ENCODE data around the gene EXTL2. TPM values are rescaled to one million over a fixed set of nuclear protein-coding genes. Genes with fewer than 3 reads are reported as not detected.
"Not testable (repeated sequence)": the region's sequence is repeated elsewhere in the genome, so short reads cannot be mapped to it uniquely, and the experiment has no call there.

EXTL2 gene
- polyA plus RNA-seq, 1 donor (not counting 4 experiments of a cell fraction or from before 2014, with no cell fraction given) = 20.2 TPM

- H2AFZ ChIP-seq (ENCODE audit: control insufficient read depth, low read length) = no peak overlapping the region
- no peaks in the 10 kb centered on the region for H3K79me2 ChIP-seq (ENCODE audit: control insufficient read depth, insufficient read depth, low read length)
- dilution Hi-C loops (cut with MboI; ENCODE audit: extremely low pct_ligation_motif_present, low sequenced_read_pairs) = no loop called here
- TF ChIP-seq EZH2 (IDR thresholded peaks at IDR 0.05; ENCODE audit: low read length) (no peak), CTCF (optimal IDR thresholded peaks at IDR 0.05 in 1 of 3, IDR thresholded peaks at IDR 0.05 in 1 of 3, conservative IDR thresholded peaks at IDR 0.05 in 1 of 3; ENCODE audit: extremely low read depth in 1 of 3, insufficient read depth in 2 of 3, low read length in 3 of 3) (no peak)
- no peak for FAIRE-seq
- no peak overlapping the region for H3K9ac ChIP-seq (ENCODE audit: control insufficient read depth, extremely low read depth, insufficient read depth, low read length)
- no peak overlapping the region for H3K4me2 ChIP-seq (ENCODE audit: control insufficient read depth, extremely low read depth, insufficient read depth, low read depth, low read length)
- no peaks in the 10 kb centered on the region for H3K9me3 ChIP-seq (ENCODE audit: control insufficient read depth, low read depth, low read length)
- H3K4me1 ChIP-seq (ENCODE audit: control insufficient read depth, extremely low read depth, insufficient read depth, low read length) = peaks cover 9% of the 10 kb centered on the region
- no peaks in the 10 kb centered on the region for H3K36me3 ChIP-seq (ENCODE audit: control insufficient read depth in 2 of 2, extremely low read depth in 1 of 2, insufficient read depth in 2 of 2, low read length in 2 of 2)
- DNase-seq (ENCODE audit: low read depth, low spot score) = no peak
- no peak overlapping the region for H3K27ac ChIP-seq (ENCODE audit: control insufficient read depth, insufficient read depth, low read length)
- H3K9me1 ChIP-seq (ENCODE audit: control insufficient read depth, extremely low read depth, insufficient read depth, low read length) = no peaks in the 10 kb centered on the region
- H4K20me1 ChIP-seq (ENCODE audit: control insufficient read depth, extremely low read depth, insufficient read depth, low read length) = no peaks in the 10 kb centered on the region
- no peaks in the 10 kb centered on the region for H3K27me3 ChIP-seq (ENCODE audit: control insufficient read depth, extremely low read depth, insufficient read depth, low read length)
- no peak overlapping the region for H3K4me3 ChIP-seq (ENCODE audit: control insufficient read depth in 2 of 3, extremely low read depth in 1 of 3, insufficient read depth in 2 of 3, low read depth in 1 of 3, low read length in 3 of 3)
These were observed 61.8 kb downstream of the EXTL2 start for GRCh38 chr1:100832694-100833428.

GRCh38 chr1:100825666-100826065 is 69.0 kb downstream of the EXTL2 start:
- H3K36me3 ChIP-seq (ENCODE audit: control insufficient read depth in 2 of 2, extremely low read depth in 1 of 2, insufficient read depth in 2 of 2, low read length in 2 of 2); H3K27me3 ChIP-seq (ENCODE audit: control insufficient read depth, extremely low read depth, insufficient read depth, low read length); H2AFZ ChIP-seq (ENCODE audit: control insufficient read depth, low read length); H3K4me3 ChIP-seq (ENCODE audit: control insufficient read depth in 2 of 3, extremely low read depth in 1 of 3, insufficient read depth in 2 of 3, low read depth in 1 of 3, low read length in 3 of 3); H3K9ac ChIP-seq (ENCODE audit: control insufficient read depth, extremely low read depth, insufficient read depth, low read length); H3K9me3 ChIP-seq (ENCODE audit: control insufficient read depth, low read depth, low read length); H3K27ac ChIP-seq (ENCODE audit: control insufficient read depth, insufficient read depth, low read length); H3K9me1 ChIP-seq (ENCODE audit: control insufficient read depth, extremely low read depth, insufficient read depth, low read length); H4K20me1 ChIP-seq (ENCODE audit: control insufficient read depth, extremely low read depth, insufficient read depth, low read length); H3K4me2 ChIP-seq (ENCODE audit: control insufficient read depth, extremely low read depth, insufficient read depth, low read depth, low read length); H3K79me2 ChIP-seq (ENCODE audit: control insufficient read depth, insufficient read depth, low read length); H3K4me1 ChIP-seq (ENCODE audit: control insufficient read depth, extremely low read depth, insufficient read depth, low read length); dilution Hi-C loops (cut with MboI; ENCODE audit: extremely low pct_ligation_motif_present, low sequenced_read_pairs); FAIRE-seq; DNase-seq (ENCODE audit: low read depth, low spot score): not testable (repeated sequence)

Other genes starting within 250 kb of the EXTL2 start
- not detected in 3 replicates for gene VCAM1, start 175.1 kb downstream of the EXTL2 start, polyA plus RNA-seq
- 8.0 to 19.9 TPM (median 15.1 TPM) in 3 replicates for gene SLC30A7, start 1.2 kb upstream of the EXTL2 start, polyA plus RNA-seq
- 45.1 to 98.0 TPM (median 67.2 TPM) in 3 replicates for gene DPH5, start 130.9 kb upstream of the EXTL2 start, polyA plus RNA-seq